ENCODE data around the gene ALDOB.

DNA sequence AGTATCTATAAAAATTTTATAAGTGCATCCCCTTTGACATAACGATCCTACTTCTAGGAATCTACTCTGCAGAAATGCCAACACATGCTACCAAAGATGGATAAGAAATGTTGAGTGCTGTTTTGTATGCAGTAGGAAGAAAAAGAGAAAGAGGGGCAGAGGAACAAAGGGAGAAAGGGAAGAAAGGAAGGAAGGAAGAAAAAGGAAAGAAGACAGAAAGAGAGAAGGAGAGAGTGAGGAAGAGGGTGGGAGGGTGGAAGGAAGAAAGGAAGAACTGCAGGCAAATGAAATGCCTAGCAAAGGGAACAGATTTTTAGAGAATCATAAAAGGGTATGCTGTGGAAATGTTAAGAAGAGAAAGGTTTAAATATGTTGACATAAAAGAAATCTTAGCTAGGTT is 48.5 kb upstream of the ALDOB start:
- no peak for TF ChIP-seq POLR2A (IDR thresholded peaks at IDR 0.05)
- TF ChIP-seq, protein P1, sequence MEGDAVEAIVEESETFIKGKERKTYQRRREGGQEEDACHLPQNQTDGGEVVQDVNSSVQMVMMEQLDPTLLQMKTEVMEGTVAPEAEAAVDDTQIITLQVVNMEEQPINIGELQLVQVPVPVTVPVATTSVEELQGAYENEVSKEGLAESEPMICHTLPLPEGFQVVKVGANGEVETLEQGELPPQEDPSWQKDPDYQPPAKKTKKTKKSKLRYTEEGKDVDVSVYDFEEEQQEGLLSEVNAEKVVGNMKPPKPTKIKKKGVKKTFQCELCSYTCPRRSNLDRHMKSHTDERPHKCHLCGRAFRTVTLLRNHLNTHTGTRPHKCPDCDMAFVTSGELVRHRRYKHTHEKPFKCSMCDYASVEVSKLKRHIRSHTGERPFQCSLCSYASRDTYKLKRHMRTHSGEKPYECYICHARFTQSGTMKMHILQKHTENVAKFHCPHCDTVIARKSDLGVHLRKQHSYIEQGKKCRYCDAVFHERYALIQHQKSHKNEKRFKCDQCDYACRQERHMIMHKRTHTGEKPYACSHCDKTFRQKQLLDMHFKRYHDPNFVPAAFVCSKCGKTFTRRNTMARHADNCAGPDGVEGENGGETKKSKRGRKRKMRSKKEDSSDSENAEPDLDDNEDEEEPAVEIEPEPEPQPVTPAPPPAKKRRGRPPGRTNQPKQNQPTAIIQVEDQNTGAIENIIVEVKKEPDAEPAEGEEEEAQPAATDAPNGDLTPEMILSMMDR (IDR thresholded peaks at IDR 0.05): no peak
